ENCODE measurements around the gene PDE10A. TPM values are rescaled to one million over a fixed set of nuclear protein-coding genes. Genes with fewer than 3 reads are reported as not detected.

The PDE10A gene
- total and polyA plus RNA-seq, 2 of the 13 experiments (the other 11 are each of a cell fraction or from before 2014, with no cell fraction given): not detected

GRCh38 chr6:165422192-165422591 lies 240.8 kb downstream of the PDE10A start (continued):
- TF ChIP-seq ZNF597 (CRISPR knock-in tag; IDR thresholded peaks at IDR 0.05) (no peak), ZNF747 (CRISPR knock-in tag; IDR thresholded peaks at IDR 0.05; ENCODE audit: borderline replicate concordance) (no peak), CSRNP1 (CRISPR knock-in tag; IDR thresholded peaks at IDR 0.05) (no peak), KLF9 (CRISPR knock-in tag; IDR thresholded peaks at IDR 0.05; ENCODE audit: low read depth) (no peak), ZBTB40 (IDR thresholded peaks at IDR 0.05) (peak; percentile 17; the same call in 1 of the 2 replicates), ZBTB40 (CRISPR knock-in tag; IDR thresholded peaks at IDR 0.05) (no peak), ZNF513 (CRISPR knock-in tag; conservative IDR thresholded peaks at IDR 0.05) (no peak), IRX3 (CRISPR knock-in tag; IDR thresholded peaks at IDR 0.05; ENCODE audit: borderline replicate concordance, low read depth) (no peak), ZNF510 (CRISPR knock-in tag; IDR thresholded peaks at IDR 0.05; ENCODE audit: low read depth) (no peak), LCORL (IDR thresholded peaks at IDR 0.05) (0 out of 2 replicates have a peak, but pooled peaks have one; percentile 27), LCORL (CRISPR knock-in tag; IDR thresholded peaks at IDR 0.05) (no peak), ZNF124 (CRISPR knock-in tag; IDR thresholded peaks at IDR 0.05) (no peak), ATAD3A (CRISPR knock-in tag; IDR thresholded peaks at IDR 0.05) (no peak), NCOA5 (CRISPR knock-in tag; IDR thresholded peaks at IDR 0.05) (no peak), RARA (CRISPR knock-in tag; IDR thresholded peaks at IDR 0.05) (no peak)

All from HepG2 (cell line).